GM19468 (cell line): Measurements from ENCODE around the gene IL17B.

Experiments used
- ATAC-seq: cut with Tn5 transposase; IDR thresholded peaks from one replicate; pipeline ENCODE4 v1.9.1; 2021; ENCODE audit warnings: mild to moderate bottlenecking, moderate library complexity, moderate number of reproducible peaks; ENCODE audit not compliant: unreplicated experiment; ENCODE audit errors: extremely low read depth

The IL17B gene

GRCh38 chr5:149415066-149415967 lies 36.2 kb upstream of the IL17B start:
- no peak for ATAC-seq

- ATAC-seq = no peak
Observed at GRCh38 chr5:149414405-149415065, 35.4 kb upstream of the IL17B start.

GRCh38 chr5:149413477-149414210 lies 34.6 kb upstream of the IL17B start:
- ATAC-seq = no peak

GRCh38 chr5:149412783-149413476 lies 33.8 kb upstream of the IL17B start:
- no peak for ATAC-seq

- ATAC-seq = no peak
Observed at GRCh38 chr5:149411738-149412519, 32.8 kb upstream of the IL17B start.

- no peak for ATAC-seq
Observed at GRCh38 chr5:149410721-149411432, 31.8 kb upstream of the IL17B start.

- ATAC-seq = no peak
Observed at GRCh38 chr5:149410071-149410470, 31.0 kb upstream of the IL17B start.

GRCh38 chr5:149409268-149409948 lies 30.3 kb upstream of the IL17B start:
- ATAC-seq = no peak

- ATAC-seq = no peak
Observed at GRCh38 chr5:149408252-149409099, 29.4 kb upstream of the IL17B start.

- no peak for ATAC-seq
Observed at GRCh38 chr5:149407323-149408251, 28.5 kb upstream of the IL17B start.

GRCh38 chr5:149406979-149407306 lies 27.9 kb upstream of the IL17B start:
- no peak for ATAC-seq

GRCh38 chr5:149406203-149406978 lies 27.3 kb upstream of the IL17B start:
- ATAC-seq = no peak

GRCh38 chr5:149405550-149406202 lies 26.6 kb upstream of the IL17B start:
- ATAC-seq = no peak

GRCh38 chr5:149404746-149405549 lies 25.9 kb upstream of the IL17B start:
- ATAC-seq = no peak
